NCI-H1092 treated with DMSO at 0.1 percent for 48 hours (cell line): ENCODE results near the gene TSLP.

Source experiments
- DNase-seq: peaks from one replicate; lab custom pipeline; 2025; lab: John Stamatoyannopoulos, UW

Gene TSLP

DNA sequence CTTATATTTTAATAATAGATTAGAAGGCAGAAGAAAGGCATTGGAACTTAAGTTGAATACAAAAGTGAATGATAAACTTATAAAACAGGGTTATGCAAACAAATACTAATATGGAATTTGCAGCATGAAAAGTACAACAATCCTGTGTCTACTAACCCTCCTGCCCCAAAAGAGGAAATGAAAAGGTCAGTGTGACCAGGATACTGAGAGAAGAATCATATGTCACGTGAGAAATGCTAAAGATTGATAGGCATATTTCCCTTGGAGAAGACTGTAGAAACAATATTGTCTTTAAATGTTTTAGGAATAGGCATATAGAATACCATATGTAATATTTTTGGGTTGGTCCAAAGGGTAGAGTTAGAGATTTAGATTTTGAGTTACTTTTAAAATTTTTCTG lies 24.5 kb downstream of the TSLP start:
- DNase-seq = no peak

DNA sequence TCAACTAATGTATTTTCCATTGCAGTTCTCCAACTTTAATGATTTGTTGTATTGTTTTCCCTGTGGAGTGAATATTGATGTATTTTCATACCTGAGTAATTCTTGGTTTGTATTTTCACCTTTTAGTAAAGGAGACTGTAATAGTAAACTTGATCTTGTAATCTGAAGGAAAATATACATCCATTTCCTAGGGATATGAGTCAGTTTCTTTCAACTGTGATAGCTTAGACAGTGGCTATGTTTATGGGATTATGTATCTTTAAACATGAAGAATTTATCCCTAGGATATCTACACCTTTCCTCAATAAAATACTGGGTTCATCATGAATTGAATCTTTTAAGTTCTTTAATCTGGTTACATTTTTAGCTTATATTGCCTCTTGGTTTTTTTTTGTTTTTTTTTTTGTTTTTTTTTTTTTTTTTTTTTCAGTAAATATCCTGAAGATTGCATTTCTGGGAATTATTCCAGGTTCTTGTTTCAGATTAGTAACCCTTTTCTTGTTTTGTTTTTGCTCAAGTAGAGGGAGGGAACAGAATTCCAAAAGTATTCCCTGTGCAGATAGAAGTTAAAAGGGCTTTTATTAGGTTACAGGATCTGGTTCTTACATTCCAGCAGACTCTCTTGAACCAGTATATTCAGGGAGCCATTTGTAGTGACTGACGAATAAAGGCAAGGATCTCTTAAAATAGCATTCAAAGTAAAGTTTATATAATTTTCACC lies 27.7 kb downstream of the TSLP start:
- no peak for DNase-seq

DNA sequence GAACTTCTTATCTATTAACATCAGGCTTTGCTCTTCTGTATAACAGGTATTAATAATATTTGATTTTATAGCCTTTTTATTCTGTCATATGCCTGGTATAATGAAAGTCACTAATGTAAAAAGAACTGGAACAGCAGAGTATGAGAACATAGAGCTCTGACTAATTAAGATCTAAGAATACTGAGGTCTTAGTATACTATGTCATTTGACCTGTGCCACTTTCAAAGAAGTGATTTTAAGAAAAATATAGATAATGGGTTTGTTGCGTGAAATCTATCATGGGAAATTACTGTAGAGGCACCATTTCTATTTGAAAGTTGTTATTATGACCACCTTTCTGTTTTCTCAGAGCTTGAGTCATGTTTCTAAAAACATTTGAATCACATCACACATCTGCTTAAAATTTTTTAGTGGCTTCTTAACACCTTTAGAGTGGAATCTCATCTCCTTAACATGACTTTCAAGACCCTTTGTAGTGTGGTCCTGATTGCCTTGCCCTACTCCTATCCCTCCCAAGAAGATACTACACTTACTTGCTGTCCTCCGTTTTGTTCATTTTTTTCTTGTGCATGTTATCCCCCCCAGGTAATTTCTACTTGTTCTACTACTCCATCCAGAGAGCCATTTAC lies 34.9 kb downstream of the TSLP start:
- DNase-seq = no peak

DNA sequence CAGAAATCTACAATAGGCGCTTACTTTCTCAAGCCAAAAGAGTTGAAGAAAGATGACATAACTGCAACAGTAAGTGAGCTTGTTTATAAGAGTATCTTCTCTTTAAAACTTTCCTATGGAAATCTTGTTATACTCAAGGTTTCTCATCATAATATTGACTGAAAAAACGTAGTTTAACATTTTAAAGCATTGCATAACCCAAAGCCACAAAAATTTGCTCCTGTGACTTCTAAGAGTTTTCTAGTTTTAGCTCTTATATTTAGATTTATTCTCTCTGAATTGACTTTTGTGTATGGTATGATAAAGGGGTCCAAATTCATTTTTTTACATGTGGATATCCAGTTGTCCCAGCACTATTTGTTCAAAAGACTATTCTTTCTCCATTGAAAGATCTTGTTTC lies 35.9 kb downstream of the TSLP start:
- no peak for DNase-seq

DNA sequence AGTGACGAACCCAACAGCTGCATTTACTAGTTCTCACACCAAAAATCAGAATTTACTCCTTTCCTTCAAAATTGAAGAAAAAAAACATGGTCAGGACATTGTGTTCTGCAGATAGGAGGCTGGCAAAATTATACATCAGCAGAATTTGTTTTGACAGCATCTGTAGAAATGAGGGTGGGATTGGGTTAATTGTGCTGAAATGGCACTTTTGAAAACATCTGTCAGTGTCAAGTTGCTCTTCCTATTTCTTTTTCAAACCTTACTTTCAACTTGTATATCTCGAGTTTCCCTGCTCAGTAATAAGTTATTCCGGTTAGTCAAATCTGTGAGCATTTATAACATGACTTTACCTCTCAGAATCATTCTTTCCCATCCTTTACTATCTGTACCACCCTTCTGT lies 40.4 kb downstream of the TSLP start:
- DNase-seq = no peak

DNA sequence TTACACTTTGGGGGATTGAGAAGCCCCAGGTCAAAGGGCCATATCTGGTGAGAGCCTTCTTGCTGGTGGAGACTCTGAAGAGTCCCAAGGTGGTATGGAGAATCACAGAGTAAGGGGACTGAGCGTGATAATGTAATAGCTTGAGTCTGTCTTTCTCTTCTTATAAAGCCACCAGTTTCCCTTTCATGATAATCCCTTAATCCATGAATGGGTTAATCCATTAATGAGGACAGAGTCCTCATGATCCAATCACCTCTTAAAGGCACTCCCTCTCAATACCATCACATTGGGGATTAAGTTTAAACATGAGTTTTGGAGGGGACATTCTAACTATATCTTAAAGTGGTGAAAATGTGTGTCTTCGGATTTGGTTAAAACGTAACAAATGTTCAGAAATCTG lies 42.2 kb downstream of the TSLP start:
- no peak for DNase-seq

DNA sequence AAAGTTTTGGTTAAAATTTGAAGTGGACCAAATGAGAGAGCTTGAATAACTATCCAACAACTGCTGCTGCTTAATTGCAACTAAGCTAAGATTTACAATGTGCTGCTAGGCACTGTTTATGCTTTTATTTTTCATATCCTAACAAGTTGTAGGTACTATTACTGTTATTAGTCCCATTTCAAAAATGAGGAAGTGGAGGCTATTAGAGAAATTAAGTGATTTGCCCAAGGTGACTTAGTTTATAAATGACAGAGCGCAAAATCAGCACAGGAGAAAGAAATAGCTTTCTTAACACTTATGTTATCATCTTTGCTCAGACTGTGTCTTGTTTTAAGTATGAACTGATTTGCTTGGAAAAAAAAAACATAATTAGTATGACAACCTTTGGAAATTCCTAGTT lies 43.7 kb downstream of the TSLP start:
- DNase-seq = no peak

DNA sequence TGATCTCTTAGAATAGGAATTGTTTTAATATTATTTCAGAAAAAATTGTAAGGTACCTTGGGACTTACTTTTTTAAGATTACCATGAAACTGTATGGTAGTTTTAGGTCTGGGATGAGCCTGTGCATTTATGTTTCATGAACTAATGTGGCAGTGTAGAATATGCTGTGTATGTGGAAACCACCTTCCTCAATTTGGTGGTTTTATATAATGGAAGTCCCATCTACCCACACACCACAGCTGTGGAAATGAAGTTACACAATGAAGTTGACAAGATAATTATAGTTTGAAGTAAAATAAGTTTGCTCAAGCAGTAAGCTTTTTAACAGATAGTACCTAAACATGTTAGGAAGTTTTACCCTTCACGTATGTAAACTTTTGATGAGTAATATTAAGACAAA lies 45.0 kb downstream of the TSLP start:
- no peak for DNase-seq

DNA sequence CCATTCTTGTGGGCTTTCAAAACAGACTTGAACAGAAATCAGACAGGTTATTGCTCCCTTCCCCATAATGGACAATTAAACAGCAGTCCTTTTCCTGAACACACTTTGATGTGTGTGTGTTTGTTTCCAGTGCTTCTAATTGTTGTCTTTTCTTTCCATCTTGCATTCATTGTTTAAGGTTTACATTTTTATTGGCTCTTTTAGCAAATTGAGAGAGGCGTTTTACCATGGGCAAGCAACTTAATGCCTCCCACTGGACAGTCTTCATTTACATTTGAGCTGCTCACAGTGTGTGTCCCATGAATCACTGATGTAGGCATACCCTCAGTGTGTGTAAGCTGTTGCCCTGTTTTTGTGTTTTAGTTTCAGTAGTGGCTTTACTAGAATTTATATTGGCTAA lies 45.6 kb downstream of the TSLP start:
- DNase-seq = no peak

DNA sequence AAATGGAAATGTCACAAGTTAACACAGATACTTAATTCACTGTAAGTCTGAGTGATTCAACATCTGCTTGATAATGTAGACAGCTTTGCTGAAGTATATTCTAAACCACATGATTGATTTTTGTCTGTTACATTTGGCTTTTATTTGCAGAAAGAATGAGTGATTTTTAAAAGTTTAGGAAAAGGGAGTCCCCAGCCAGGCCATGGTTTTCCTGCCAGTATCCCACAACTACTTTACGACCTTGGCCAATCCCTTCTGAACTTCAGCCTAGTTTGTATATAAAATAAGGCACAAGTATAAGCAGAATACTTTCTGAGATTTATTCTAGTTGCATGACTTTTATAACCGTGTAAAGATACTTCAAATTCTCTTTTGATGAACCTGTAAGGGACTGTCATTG lies 47.7 kb downstream of the TSLP start:
- DNase-seq = no peak

DNA sequence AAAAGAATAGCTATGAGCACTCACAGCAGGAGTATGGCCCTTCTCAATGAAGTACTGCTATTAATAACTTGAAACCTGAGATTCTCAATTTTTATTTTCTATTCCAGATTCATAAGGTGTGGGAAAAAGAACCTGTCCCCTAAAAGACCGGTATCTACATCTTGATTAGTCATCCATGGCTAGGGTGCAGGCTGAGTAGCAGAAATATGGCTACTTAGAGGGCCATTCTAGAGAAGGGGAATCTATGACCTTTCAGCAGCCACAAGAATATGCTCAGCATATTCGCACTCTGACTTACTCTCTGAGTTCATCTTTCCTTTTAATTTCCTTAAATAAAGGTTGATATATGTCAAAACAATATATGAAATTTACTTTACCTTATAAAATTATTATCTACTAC lies 48.3 kb downstream of the TSLP start:
- DNase-seq = no peak

DNA sequence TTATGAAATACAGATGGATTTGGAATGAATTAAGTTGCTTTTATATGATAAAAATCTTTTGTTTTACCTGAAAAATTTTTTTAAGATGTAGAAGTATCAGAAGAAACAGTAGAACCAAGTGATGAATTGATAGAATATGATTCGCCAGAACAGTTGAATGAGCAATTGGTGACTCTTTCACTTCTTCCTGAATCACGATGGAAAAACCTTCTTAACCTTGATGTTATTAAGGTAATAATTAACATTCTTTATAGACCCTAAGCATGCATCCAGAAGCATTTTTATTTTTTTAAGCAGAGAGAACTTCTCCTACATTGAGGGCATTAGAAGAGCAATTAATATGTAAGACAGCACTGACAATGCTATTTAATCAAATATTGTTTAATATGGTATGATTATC lies 49.4 kb downstream of the TSLP start:
- DNase-seq = no peak

DNA sequence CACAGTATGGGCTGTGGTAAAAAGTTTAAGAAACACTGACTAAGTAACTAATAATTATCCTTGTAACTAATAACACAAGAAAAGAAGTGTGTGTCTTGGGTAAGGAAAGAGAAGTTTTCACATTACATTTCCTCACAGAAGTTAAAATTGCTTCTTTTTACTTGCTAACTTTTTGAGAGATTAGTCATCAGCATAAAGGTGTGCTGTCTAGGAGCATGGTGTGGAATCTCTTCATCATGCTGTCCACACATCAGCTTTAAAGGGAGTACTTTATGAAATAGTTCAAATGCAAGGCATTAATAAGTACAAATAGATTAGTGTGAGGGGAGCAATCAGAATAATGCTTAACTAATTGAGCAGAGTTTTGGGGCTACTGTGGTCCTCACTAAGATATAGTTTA lies 50.4 kb downstream of the TSLP start:
- DNase-seq = no peak

DNA sequence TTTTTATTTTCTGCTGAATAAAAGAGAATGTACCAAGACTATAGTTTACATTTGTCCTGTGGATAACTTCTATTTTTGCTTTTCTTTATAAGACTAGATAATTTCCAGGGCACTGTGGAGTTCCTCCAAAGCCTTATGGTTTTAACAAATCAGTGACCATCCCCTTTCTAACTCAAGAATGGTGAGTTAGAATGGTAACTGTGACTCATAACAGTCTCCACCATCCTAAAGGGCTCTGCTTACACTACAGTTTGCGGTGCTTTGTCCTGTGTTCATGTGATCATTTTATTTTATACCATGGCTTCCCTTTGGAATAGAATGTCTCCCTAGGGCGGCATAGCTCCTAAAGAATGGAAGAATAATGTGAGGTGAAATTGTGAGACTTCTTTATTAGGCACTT lies 50.9 kb downstream of the TSLP start:
- no peak for DNase-seq

DNA sequence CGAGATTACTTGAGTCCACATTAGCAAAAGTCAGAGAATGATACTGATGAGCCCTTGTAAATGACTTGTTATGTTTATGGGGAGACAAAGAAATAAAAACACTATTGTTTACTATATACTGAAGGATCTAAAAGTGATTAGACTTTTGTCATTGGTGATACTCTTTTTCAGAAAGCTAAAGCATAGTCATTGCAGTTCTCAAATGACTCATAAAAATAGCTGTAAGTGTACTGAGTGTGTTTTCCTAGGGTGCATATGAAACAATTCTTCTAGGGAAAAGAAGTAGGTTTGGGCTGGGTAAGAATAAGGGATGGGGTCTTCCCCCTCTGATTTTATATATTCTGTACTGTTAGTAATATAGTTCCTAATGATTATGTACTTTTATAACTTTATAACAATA lies 53.3 kb downstream of the TSLP start:
- no peak for DNase-seq

DNA sequence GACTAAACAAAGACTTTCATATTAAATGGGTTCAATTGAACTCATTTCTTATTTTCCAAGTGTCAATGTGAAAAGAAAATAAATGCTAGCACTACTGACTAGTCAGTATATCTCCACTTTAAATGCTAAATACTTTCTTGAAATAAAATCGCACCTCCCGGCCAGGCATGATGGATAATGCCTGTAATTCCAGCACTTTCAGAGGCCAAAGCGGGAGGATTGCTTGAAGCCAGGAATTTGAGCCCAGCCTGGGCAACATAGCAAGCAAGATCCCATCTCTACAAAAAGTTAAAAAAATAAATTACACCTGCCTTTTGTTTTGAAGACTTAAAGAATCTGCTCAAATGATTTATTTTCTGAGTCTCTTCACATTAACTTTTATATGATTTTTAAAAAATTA lies 55.4 kb downstream of the TSLP start:
- DNase-seq = no peak
